DMS53 treated with DMSO at 0.1 percent for 48 hours (cell line): ENCODE measurements around the gene WDR31.
"Not testable (repeated sequence)": the region's sequence is repeated elsewhere in the genome, so short reads cannot be mapped to it uniquely, and the experiment has no call there.

Experiments used
- DNase-seq: peaks from one replicate; lab custom pipeline; 2025; ENCODE audit not compliant: unreplicated experiment; lab: John Stamatoyannopoulos, UW

Gene WDR31

DNA sequence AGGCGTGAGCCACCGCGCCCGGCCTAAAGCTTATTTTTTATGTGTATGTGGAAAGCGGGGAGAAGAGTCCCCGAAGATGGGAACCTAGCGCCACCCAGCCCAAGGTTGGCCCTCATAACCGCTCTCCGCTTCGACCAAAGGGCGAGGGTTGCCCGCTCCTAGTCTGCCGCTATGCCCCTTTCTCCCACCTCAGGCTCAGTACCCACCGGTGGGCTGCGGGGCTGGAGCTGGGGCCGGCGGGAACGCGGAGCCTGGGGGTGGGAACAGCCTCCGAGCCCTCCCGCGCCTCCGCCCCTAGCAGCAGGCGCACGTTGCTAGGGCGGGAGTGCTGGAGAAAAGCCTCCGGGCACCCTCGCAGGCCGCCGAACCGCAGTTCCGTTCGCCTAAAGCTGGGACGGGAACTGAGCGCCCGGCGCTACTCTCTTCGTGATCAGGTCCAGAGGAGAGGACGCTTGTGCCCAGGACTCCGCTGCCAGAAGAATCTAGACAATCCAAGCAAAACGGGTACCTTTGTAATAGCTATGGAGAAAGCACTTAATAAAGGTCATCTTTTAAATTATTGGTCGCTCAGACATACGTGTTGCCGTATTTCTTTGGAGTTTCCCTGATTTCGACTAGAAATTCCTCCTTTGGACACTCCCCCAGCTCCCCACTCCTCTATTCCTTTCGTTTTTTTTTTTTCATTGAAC is at the start of gene WDR31:
Gene WDR31, minus strand, starts transcription at position 265 of the 689 bp plus-strand sequence. CDS start 8,253 bp downstream, outside the sequence.
- DNase-seq, result peak; percentile 46

DNA sequence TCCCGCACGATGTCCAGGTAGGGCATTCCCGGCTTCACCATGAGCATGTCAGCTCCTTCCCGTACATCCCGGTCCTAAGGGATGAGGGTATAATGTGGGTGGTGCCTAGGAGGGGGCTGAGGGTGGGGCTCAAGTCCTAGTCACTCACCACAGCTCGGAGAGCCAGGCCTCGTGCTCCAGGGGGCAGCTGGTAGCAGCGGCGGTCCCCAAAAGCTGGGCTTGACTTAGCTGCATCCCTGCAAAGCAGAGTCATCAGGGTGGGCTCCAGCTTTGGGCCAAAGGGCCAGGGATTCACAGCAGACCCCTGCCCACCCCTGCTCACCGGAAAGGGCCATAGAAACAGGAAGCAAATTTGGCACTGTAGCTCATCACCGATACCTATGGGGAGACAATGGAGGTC is 49.4 kb upstream of the WDR31 start:
- DNase-seq, result no peak

- no peak for DNase-seq
Observed at GRCh38 chr9:113388833-113389232, 48.8 kb upstream of the WDR31 start.

DNA sequence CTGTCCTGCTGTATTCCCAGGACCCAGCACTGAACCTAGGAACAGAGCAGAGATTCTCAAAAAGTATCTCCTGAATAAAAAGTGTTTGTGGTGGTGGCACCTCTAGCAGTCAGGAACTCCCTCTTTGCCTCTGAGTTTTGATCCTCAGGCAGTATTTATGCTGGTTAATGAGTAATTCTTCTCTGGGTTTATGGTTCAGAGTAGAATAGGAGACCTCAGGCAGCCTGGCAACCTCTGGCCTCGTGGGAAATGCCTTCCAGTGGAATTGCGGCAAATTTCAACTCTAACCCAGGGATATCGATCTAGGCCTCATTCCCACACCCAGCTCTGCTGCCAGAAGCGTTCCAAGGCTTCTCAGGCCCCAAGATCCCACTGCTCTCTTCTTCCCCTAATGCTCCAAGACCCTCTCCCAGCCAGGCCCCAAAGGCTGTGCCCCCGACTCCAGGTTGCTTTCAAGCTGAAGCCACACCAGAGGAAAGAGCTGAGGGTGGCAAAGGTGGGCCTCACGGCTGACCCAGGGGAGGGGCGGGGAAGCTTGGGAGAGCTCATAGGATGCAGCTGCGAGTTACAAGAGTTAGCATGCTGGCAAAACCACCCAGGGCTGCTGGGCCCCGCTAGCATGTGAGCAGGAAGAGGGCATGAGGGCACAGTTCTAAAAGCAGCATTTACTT is 47.6 kb upstream of the WDR31 start:
- peak; percentile 25 for DNase-seq

DNA sequence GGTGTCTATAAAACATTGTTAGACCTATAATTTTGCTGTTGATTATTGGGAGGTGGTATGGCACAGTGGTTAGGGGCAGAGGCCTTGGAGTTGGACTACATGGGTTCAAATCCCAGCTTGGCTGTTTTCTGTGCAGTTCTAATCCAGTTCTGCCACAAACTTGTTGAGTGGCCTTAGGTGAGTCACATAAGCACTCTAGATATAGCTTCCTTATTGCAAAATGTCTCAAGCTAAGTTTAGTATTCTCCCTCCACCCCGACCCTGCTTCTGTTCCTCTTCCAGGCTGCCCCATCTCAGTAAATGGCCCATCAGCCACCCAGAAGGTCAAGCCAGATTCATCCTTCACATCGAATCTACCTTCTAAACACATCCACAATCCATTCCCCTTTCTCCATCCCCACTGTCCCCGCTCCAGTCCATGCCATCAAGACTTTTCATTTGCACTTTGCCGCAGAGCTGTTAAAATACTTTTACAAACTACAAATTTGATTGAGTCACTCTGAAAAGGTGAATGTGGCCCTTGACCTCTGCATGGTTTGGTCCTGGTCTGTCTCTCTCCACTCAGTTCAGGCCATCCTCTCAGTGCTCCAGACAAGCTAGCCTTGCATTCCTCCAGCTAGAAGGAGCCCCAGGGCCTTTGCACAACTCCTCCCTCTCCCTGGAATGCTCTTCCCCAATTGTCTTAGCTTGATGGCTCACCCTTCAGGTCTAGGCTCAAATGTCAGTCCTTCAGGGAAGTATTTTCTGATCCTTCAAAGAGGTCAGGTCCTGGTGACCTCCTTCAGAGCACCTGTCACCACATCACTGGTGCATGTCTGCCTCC is 46.7 kb upstream of the WDR31 start:
- DNase-seq, result no peak

GRCh38 chr9:113381909-113382411 is 41.9 kb upstream of the WDR31 start:
- peak; percentile 57 for DNase-seq

- DNase-seq, result not testable (repeated sequence)
Observed at GRCh38 chr9:113381441-113381840, 41.4 kb upstream of the WDR31 start.

DNA sequence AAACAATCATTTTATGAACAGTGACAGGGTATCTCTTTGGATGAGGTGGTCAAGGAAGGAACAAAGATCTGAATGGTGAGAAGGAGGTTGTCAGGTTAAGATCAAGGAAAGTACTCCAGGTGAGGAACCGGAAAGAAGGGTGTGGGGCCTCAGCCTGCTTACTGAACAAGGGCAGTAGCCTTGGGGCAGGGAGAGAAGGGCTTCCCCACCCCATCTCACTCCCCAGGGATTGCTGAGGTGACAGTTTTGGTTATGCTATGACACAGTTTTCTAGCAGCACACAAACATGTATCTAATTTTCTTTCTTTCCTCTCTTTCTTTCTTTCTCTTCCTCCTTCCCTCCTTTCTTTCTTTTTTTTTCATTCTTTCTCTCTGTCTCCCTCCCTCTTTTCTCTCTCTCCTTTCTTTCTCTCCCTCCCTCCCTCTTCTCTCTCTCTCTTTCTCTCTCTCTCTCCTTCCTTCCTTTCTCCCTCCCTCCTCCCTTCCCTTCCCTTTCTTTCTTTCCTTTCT is 40.8 kb upstream of the WDR31 start:
- no peak for DNase-seq

DNA sequence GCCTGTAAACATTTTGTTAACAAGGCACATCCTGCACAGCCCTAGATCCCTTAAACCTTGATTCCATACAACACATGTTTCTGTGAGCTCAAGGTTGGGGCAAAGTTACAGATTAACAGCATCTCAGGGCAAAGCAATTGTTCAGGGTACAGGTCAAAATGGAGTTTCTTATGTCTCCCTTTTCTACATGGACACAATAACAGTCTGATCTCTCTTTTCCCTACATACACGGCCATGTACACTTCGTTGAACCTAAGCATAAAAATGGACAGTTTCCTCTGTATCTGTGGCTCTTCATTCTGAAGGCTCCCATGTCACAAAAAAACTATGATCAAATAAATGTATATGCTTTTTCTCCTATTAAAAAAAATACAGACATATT is 39.7 kb upstream of the WDR31 start:
- DNase-seq, result not testable (repeated sequence)

- DNase-seq, result not testable (repeated sequence)
Observed at GRCh38 chr9:113379094-113379828, 39.2 kb upstream of the WDR31 start.

- peak; percentile 70 for DNase-seq
Observed at GRCh38 chr9:113376634-113377567, 36.8 kb upstream of the WDR31 start, which contains the start of gene HDHD3. TSS of gene HDHD3 (minus strand) at chr9:113376986. CDS start at chr9:113374354, 2,632 bp downstream.

- no peak for DNase-seq
Observed at GRCh38 chr9:113375057-113376023, 35.3 kb upstream of the WDR31 start.

- no peak for DNase-seq
Observed at GRCh38 chr9:113373676-113374392, 33.8 kb upstream of the WDR31 start.

DNA sequence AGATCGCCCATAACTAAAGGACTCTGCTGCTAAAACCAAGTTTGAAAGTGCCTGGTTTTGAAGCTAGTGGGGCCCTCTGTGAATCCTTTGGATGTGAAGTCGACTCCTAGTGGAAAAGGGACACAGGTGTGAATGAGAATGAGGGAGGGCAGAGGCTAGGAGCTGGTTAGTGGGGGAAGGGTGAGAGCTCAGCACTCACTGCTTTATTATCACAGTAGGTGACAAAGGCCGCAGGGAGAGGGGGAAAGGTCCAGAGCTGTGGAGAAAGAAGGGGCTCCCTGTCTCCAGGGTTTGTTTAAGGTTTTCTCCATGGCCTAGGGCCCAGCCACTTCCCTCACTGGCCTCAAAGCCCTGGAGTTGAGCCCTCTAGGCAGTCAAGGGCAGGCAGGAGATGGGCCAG is 33.2 kb upstream of the WDR31 start:
- no peak for DNase-seq

GRCh38 chr9:113372059-113372458 is 32.0 kb upstream of the WDR31 start:
- DNase-seq, result no peak

- no peak for DNase-seq
Observed at GRCh38 chr9:113370806-113371325, 30.8 kb upstream of the WDR31 start.

DNA sequence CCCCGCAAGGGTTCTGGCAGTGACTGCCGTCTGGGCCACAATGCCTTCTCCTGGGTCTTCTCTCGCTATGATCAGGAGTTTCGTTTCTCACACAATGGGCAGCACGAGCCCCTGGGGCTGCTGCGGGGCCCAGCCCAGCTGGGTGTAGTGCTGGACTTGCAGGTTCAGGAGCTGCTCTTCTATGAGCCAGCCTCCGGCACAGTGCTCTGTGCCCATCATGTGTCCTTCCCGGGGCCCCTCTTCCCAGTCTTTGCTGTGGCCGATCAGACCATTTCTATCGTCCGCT is 29.7 kb upstream of the WDR31 start:
- DNase-seq, result no peak
